Umbilical cord (tissue), 2 donors: ENCODE results near the gene POLA2. TPM values are rescaled to one million over a fixed set of nuclear protein-coding genes. Genes with fewer than 3 reads are reported as not detected.
"Not testable (repeated sequence)": the region's sequence is repeated elsewhere in the genome, so short reads cannot be mapped to it uniquely, and the experiment has no call there.

Experiments used
- DNase-seq: peaks from one replicate; pipeline ENCODE4 v3.0.0-alpha.2; 2015; ENCODE audit warnings: low spot score
- total RNA-seq: library from RNA; depleted of rRNA; stranded (reverse); fragments of >200 nt; gene quantifications from one replicate; pipeline ENCODE4 v1.2.3, GENCODE V29; 2014; ENCODE audit warnings: low replicate concordance; ENCODE audit not compliant: insufficient read depth

Gene POLA2
- 3.6 TPM for total RNA-seq

GRCh38 chr11:65261591-65262380 lies at the start of gene POLA2:
Gene POLA2 (plus strand): TSS chr11:65261962. CDS start chr11:65262293, 331 bp downstream.
- DNase-seq = peak; percentile 97

GRCh38 chr11:65212226-65212801 lies 49.4 kb upstream of the POLA2 start:
- DNase-seq = peak; percentile 40

- no peak for DNase-seq
Measured at GRCh38 chr11:65213322-65214211, 48.2 kb upstream of the POLA2 start.

GRCh38 chr11:65214212-65214845 lies 47.4 kb upstream of the POLA2 start:
- DNase-seq = no peak

- DNase-seq = no peak
Measured at GRCh38 chr11:65215441-65216076, 46.2 kb upstream of the POLA2 start.

GRCh38 chr11:65216830-65217229 lies 44.9 kb upstream of the POLA2 start:
- no peak for DNase-seq

- DNase-seq = no peak
Measured at GRCh38 chr11:65217441-65218423, 44.0 kb upstream of the POLA2 start.

GRCh38 chr11:65218446-65218845 lies 43.3 kb upstream of the POLA2 start:
- DNase-seq = no peak

- no peak for DNase-seq
Measured at GRCh38 chr11:65219930-65220213, 41.9 kb upstream of the POLA2 start.

GRCh38 chr11:65221026-65221425 lies 40.7 kb upstream of the POLA2 start:
- no peak for DNase-seq

- DNase-seq = no peak
Measured at GRCh38 chr11:65223011-65223410, 38.8 kb upstream of the POLA2 start.

- peak; percentile 91 for DNase-seq
Measured at GRCh38 chr11:65224930-65225278, 36.9 kb upstream of the POLA2 start.

GRCh38 chr11:65225279-65226102 lies 36.3 kb upstream of the POLA2 start:
- peak; percentile 80 for DNase-seq

- DNase-seq = no peak
Measured at GRCh38 chr11:65226103-65226442, 35.7 kb upstream of the POLA2 start.

- no peak for DNase-seq
Measured at GRCh38 chr11:65227879-65228278, 33.9 kb upstream of the POLA2 start.

- DNase-seq = no peak
Measured at GRCh38 chr11:65236194-65237059, 25.3 kb upstream of the POLA2 start.

- DNase-seq = not testable (repeated sequence)
Measured at GRCh38 chr11:65238302-65238701, 23.5 kb upstream of the POLA2 start.

- no peak for DNase-seq
Measured at GRCh38 chr11:65241134-65241533, 20.6 kb upstream of the POLA2 start.

- DNase-seq = no peak
Measured at GRCh38 chr11:65241692-65242091, 20.1 kb upstream of the POLA2 start.
